Erythroblast (primary cell): ENCODE data around the gene KCTD14.

ENCODE experiments used
- GATA1 ChIP-seq: IDR thresholded peaks from 2 replicates; pipeline ENCODE4 v1.6.1; 2011; ENCODE audit warnings: low read depth, mild to moderate bottlenecking, control low read depth, low read length, moderate library complexity
- POLR2A ChIP-seq: IDR thresholded peaks from 2 replicates; pipeline ENCODE4 v1.6.1; 2011; ENCODE audit warnings: mild to moderate bottlenecking, low read length

- TF ChIP-seq POLR2A, result no peak
- TF ChIP-seq GATA1, result no peak
Measured at GRCh38 chr11:78044706-78045105, 21.6 kb upstream of the KCTD14 start.
